Smooth muscle cell (in vitro differentiated cells): Measurements from ENCODE around the gene ARID1B. TPM values are rescaled to one million over a fixed set of nuclear protein-coding genes. Genes with fewer than 3 reads are reported as not detected.
A peak's percentile ranks its signal among the peaks of the same experiment; 100 is the strongest.

Experiments used
- DNase-seq: peaks from one replicate; lab custom pipeline; 2025; ENCODE audit not compliant: unreplicated experiment; lab: John Stamatoyannopoulos, UW
- H2AFZ ChIP-seq: fragments of 200-600 bp; sonication (generic); 2 replicates; pipeline ENCODE4 v1.6.0; 2016; ENCODE audit warnings: antibody characterized with exemption, low read depth, mild to moderate bottlenecking
- H3F3A ChIP-seq: fragments of 200-600 bp; sonication (generic); 2 replicates; pipeline ENCODE4 v1.6.0; 2017; ENCODE audit warnings: antibody characterized with exemption, low read depth
- H3K27ac ChIP-seq: fragments of 200-600 bp; sonication (generic); 2 replicates; pipeline ENCODE4 v1.5.1; 2016; ENCODE audit warnings: low read depth, mild to moderate bottlenecking
- H3K27me3 ChIP-seq: fragments of 200-600 bp; sonication (generic); 2 replicates; pipeline ENCODE4 v1.6.1; 2016; ENCODE audit warnings: low read depth, mild to moderate bottlenecking
- H3K36me3 ChIP-seq: fragments of 200-600 bp; sonication (generic); 2 replicates; pipeline ENCODE4 v1.5.1; 2016; ENCODE audit warnings: low read depth
- H3K4me1 ChIP-seq: fragments of 200-600 bp; sonication (generic); 2 replicates; pipeline ENCODE4 v1.5.1; 2016; ENCODE audit warnings: low read depth
- H3K4me2 ChIP-seq: fragments of 200-600 bp; sonication (generic); 2 replicates; pipeline ENCODE4 v1.6.0; 2016; ENCODE audit warnings: mild to moderate bottlenecking
- H3K4me3 ChIP-seq: fragments of 200-600 bp; sonication (generic); 2 replicates; pipeline ENCODE4 v1.5.1; 2016; ENCODE audit warnings: mild to moderate bottlenecking
- H3K79me2 ChIP-seq: fragments of 200-600 bp; sonication (generic); 2 replicates; pipeline ENCODE4 v1.6.0; 2016; ENCODE audit warnings: low read depth, mild to moderate bottlenecking
- H3K9ac ChIP-seq: fragments of 200-600 bp; sonication (generic); 2 replicates; pipeline ENCODE4 v1.6.0; 2016; ENCODE audit warnings: low read depth
- H3K9me3 ChIP-seq: fragments of 200-600 bp; sonication (generic); replicated peaks from 2 replicates; pipeline ENCODE4 v1.5.1; 2016; ENCODE audit warnings: low read depth
- H4K20me1 ChIP-seq: fragments of 200-600 bp; sonication (generic); 2 replicates; pipeline ENCODE4 v1.6.0; 2016; ENCODE audit warnings: low read depth
- CTCF ChIP-seq: fragments of 200-600 bp; sonication (generic); IDR thresholded peaks from 2 replicates; pipeline ENCODE4 v1.5.1; 2017; ENCODE audit warnings: borderline replicate concordance, mild to moderate bottlenecking, antibody characterized with exemption; ENCODE audit not compliant: insufficient read depth, poor library complexity, severe bottlenecking
- WGBS: methylation state at CpG from one replicate; pipeline ENCODE4 v1.1.7; 2016; ENCODE audit warnings: low lambda C conversion rate; 5-methylcytosine and 5-hydroxymethylcytosine counted together
- polyA plus RNA-seq: library from polyadenylated mRNA; unstranded; fragments of >200 nt; fragmentation: Nextera tagmentation; extraction: Ambion mirVana; gene quantifications from 2 replicates; pipeline ENCODE4 v1.2.1, GENCODE V29; 2016
- total RNA-seq: library from RNA; depleted of rRNA; stranded (reverse); fragments of >200 nt; gene quantifications from 2 replicates; pipeline ENCODE4 v1.2.3, GENCODE V29; 2014

The ARID1B gene
- total and polyA plus RNA-seq, 2 experiments from 2014 or later, result 30.1 to 65.4 TPM

DNA sequence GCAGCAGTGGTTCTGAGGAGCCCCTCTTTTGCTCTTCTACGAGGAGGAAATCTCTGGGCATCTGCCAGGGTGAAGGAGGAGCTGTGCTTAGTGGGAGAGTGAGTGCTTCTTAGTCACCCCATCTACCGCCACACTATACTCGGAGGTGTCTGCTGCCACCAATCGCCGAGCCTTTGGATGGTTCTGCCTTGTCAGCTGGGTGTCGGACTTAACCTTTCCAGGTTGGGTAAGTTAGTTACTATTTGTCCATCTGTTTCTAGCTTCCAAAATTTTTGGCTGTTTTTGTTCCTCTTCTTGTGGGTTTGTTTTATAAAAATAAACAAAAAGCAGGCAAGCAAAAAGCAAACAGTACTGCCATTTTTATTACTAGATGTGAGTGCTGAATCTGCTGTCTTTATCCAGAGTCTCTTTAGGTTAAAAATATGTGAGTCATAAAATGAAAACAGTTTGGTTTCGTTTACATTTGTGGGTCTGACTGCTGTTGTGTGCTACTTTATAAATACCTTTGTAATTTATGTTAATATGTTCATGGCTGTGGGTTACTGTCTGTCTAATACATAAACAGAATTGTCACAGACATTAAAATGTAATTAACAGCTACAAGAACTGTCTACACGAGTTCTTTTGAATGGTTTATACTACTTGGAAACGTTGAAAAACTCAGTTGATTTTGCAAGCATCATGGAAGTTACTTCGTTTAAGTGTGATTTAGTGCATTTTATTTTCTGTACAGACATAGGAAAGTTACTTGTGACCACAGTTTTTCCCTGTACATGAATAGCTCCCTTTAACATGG is 89.2 kb downstream of the ARID1B start:
- Histone ChIP-seq H3K27ac (peak overlapping the region; percentile 69), H3K9me3 (no peaks in the 10 kb centered on the region)

GRCh38 chr6:156867121-156867520 is 89.9 kb downstream of the ARID1B start:
- DNase-seq, result no peak
- H4K20me1 ChIP-seq, result peaks cover 100% of the 10 kb centered on the region
- no peaks in the 10 kb centered on the region for H3K27me3 ChIP-seq
- peak overlapping the region; percentile 69 for H3K27ac ChIP-seq
- H3K4me2 ChIP-seq, result peak overlapping the region; percentile 66
- no peaks in the 10 kb centered on the region for H3K9me3 ChIP-seq
- TF ChIP-seq CTCF, result no peak
- H2AFZ ChIP-seq, result no peak overlapping the region
- peaks cover 35% of the 10 kb centered on the region for H3K4me1 ChIP-seq
- no peaks in the 10 kb centered on the region for H3K36me3 ChIP-seq
- H3K79me2 ChIP-seq, result peaks cover 93% of the 10 kb centered on the region
- peaks cover 16% of the 10 kb centered on the region for H3F3A ChIP-seq
- WGBS, result 85% methylated on average over 2 of the region's 2 CpGs
- H3K4me3 ChIP-seq, result peak overlapping the region; percentile 18
- peak overlapping the region; percentile 42 for H3K9ac ChIP-seq

More for the DNA sequence above, 89.2 kb downstream of the ARID1B start:
- peaks cover 35% of the 10 kb centered on the region for H3K4me1 ChIP-seq
- H4K20me1 ChIP-seq, result peaks cover 100% of the 10 kb centered on the region
- peaks cover 93% of the 10 kb centered on the region for H3K79me2 ChIP-seq
- H3K27me3 ChIP-seq, result no peaks in the 10 kb centered on the region
- H3K4me3 ChIP-seq, result peak overlapping the region; percentile 18
- WGBS, result 38% methylated on average over 10 of the region's 10 CpGs
- H3K9ac ChIP-seq, result peak overlapping the region; percentile 42
- peaks cover 16% of the 10 kb centered on the region for H3F3A ChIP-seq
- H3K4me2 ChIP-seq, result peak overlapping the region; percentile 66
- no peaks in the 10 kb centered on the region for H3K36me3 ChIP-seq
- no peak overlapping the region for H2AFZ ChIP-seq
- no peak for TF ChIP-seq CTCF
- DNase-seq, result no peak

GRCh38 chr6:156868385-156868784 is 91.2 kb downstream of the ARID1B start:
- peaks cover 4% of the 10 kb centered on the region for H3K36me3 ChIP-seq
- no peak overlapping the region for H3K9ac ChIP-seq
- no peak overlapping the region for H2AFZ ChIP-seq
- no peak overlapping the region for H3K27ac ChIP-seq
- H3K27me3 ChIP-seq, result no peaks in the 10 kb centered on the region
- H4K20me1 ChIP-seq, result peaks cover 100% of the 10 kb centered on the region
- no peak overlapping the region for H3K4me3 ChIP-seq
- H3K79me2 ChIP-seq, result peaks cover 93% of the 10 kb centered on the region
- H3K4me1 ChIP-seq, result peaks cover 35% of the 10 kb centered on the region
- no peak for DNase-seq
- no peaks in the 10 kb centered on the region for H3K9me3 ChIP-seq
- 91% methylated on average over 3 of the region's 3 CpGs for whole genome bisulfite sequencing
- TF ChIP-seq CTCF, result no peak
- peaks cover 16% of the 10 kb centered on the region for H3F3A ChIP-seq
- no peak overlapping the region for H3K4me2 ChIP-seq
